Activated naive CD8-positive, alpha-beta T cell treated with anti-CD3 and anti-CD28 coated beads, Interleukin-2, amount 50 U/mL, for 16 hours (primary cell): ENCODE measurements around the gene CES4A.

ENCODE experiments used
- DNase-seq: peaks from one replicate; pipeline ENCODE4 v3.0.0-alpha.2; 2020; ENCODE audit warnings: low read depth, low spot score

The CES4A gene

GRCh38 chr16:67050796-67051195 lies 62.4 kb downstream of the CES4A start:
- DNase-seq = no peak

GRCh38 chr16:67052399-67052798 lies 64.0 kb downstream of the CES4A start:
- no peak for DNase-seq

- no peak for DNase-seq
Measured at GRCh38 chr16:67053767-67054334, 65.5 kb downstream of the CES4A start.

- DNase-seq = no peak
Measured at GRCh38 chr16:67054901-67055300, 66.5 kb downstream of the CES4A start.

GRCh38 chr16:67055712-67056487 lies 67.5 kb downstream of the CES4A start:
- DNase-seq = no peak
